Stimulated activated CD4-positive, alpha-beta T cell treated with anti-CD3 and anti-CD28 coated beads, Interleukin-15, amount 100 ng/mL, for 24 hours (primary cell): Measurements from ENCODE around the gene RPTOR.
A peak's percentile ranks its signal among the peaks of the same experiment; 100 is the strongest.
"Not testable (repeated sequence)": the region's sequence is repeated elsewhere in the genome, so short reads cannot be mapped to it uniquely, and the experiment has no call there.

ENCODE experiments used
- DNase-seq: peaks from one replicate; pipeline ENCODE4 v3.0.0-alpha.2; 2020

RPTOR gene

GRCh38 chr17:80751946-80752581 is 207.4 kb downstream of the RPTOR start:
- DNase-seq: no peak

DNA sequence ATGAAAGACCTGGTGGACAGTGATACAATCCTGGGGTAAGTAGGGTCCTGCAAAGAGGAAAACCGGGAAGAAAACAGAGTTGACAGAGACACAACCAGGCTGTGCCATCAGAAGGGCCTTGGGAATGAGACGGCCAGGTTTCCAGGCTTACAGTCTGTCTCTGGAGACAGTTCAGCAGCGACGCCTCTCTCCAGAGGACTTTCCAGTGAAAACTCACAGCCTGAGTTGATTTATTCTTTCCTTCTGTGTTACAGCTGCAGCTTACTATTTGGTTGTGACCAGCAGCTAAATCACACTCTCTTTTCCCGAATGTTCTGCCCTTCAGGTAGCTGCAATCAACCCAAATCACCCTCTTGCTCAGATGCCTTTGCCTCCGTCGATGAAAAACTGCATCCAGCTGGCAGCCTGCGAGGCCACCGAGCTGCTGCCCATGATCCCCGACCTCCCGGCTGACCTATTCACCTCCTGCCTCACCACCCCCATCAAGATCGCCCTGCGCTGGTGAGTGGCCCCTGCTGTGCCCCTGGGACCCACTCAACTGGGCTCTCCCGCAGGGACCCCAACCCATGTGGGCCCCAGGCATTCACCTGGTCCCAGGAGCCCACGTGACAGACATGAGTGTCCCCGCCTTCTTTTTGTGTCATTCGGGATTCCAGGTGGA is 209.2 kb downstream of the RPTOR start:
- DNase-seq: no peak

DNA sequence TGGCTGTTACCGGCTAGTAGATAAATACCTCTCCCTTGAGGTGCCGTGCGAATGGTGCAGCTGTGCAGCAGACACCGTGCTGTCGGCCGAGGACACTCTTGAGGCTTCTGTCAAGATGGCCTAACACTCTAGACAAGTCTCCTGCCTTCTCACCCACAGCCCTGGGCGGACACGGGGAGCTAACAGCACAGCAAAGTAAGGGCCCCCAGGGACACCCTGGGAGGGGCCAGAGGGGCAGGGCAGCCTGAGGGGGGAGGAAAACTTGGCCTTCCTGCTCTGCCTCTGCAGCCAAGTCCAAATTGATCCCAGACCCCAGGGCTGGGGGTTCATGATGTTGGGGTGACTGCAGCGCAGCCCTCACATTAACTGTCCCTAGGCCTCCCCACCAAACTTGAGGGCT is 210.2 kb downstream of the RPTOR start:
- DNase-seq: no peak

DNA sequence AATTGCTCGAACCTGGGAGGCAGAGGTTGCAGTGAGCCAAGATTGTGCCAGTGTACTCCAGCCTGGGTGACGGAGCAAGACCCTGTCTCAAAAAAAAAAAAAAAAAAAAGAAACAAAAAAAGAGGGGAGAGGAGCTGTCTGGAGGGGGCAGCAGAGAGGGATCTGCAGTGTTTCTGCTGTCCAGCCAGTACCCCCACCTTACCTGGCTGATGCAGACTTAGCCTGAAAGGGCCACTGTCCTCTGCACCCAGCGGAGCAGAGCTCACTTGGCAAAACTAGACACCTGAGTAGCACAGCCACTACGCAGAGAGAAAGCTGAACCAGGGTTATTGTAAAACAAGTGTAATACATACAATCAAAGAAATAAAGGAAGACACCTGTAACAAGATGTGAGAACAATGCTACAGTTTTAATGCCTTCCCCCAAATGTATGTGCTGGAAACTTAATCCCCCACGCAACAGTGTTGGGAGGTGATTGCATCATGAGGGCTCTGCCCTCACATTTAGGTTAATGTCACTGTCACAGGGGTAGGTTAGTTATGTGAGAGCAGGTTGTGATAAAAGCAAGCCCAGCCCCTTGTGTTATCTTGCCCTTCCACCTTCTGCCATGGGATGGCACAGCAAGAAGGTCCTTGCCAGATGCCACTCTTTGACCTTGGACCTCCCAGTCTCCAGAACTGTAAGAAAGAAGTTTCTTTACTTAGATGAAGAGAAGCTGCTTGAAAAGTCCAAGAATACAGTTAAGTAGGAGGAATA is 211.2 kb downstream of the RPTOR start:
- DNase-seq: no peak

GRCh38 chr17:80758481-80759376 is 214.1 kb downstream of the RPTOR start:
- DNase-seq: peak; percentile 53

GRCh38 chr17:80759377-80759673 is 214.7 kb downstream of the RPTOR start:
- DNase-seq: peak; percentile 55

DNA sequence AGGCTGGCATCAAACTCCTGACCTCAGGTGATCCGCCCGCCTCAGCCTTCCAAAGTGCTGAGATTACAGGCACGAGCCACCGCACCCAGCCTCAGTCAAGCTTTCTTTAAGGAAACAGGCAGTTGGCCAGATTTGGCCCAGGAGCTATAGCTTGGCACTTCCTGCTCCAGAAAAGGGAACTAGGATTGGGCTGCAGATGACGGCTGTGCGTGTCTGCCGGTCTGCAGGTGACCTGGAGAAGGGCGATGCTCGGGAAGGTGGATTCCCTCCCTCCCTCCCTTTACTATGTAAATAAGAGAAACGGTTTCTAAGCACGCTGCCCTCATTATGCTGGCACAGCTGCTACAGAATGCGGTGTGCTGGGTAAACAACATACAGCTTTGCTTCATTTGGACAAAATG is 215.9 kb downstream of the RPTOR start:
- no peak for DNase-seq

DNA sequence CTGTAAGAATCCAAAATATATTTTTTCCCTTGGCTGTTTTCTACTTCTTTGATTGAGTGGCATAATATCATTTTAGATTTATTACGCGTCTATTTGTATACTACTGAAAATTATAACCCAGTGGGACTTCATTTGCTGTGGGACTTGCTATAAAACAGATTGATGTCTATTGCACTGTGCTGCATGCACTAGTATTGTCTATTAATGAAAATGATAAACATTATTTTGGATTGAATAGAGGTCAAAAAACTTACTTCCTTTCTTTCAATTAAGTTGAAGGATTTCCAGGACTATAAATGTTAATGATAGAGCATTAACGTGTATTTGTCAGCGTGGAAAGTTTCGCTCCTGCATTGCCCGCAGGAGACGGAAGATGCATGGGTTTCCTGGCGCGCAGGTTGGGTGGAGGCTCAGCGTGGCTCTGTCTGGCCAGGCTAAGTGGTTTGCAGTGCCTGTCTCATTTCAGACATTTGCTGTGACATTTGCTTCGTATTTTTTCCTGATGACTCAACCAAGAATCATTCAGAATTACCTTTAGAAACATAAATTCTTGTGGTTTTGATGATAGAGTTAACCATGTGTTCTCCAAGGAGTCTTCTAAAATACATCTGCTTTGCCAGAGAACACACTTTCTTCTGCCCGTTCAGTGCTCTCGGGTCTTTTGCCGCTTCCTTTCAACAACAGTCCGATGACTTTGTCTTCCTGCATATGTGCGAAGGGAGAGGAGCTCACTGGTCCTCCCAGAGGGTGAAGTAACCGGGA is 216.7 kb downstream of the RPTOR start:
- peak; percentile 88 for DNase-seq

DNA sequence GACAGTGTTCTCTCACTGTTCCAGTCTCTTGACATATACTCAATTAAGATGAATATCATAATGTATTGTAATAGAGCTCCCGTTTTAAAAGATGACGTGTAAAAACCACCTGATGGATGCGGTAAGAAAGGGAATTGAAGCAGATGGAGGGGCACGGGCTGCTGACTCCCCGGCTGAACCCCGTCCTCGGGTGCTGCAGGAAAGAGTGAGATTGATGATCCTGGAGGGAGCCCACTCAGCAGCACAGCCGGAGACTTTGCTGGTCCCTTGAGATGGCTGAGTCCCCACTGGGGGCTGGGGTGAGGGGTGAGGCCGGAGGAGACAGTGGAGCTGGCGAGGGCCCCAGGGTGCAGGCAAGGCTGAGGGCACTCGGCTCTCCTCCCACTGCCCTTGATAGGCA is 217.4 kb downstream of the RPTOR start:
- DNase-seq: no peak

- no peak for DNase-seq
Observed at GRCh38 chr17:80763293-80763867, 218.7 kb downstream of the RPTOR start.

- DNase-seq: not testable (repeated sequence)
Observed at GRCh38 chr17:80764627-80765145, 220.0 kb downstream of the RPTOR start.

GRCh38 chr17:80765241-80765961 is 220.8 kb downstream of the RPTOR start:
- no peak for DNase-seq

GRCh38 chr17:80766290-80766855 is 221.7 kb downstream of the RPTOR start:
- no peak for DNase-seq

DNA sequence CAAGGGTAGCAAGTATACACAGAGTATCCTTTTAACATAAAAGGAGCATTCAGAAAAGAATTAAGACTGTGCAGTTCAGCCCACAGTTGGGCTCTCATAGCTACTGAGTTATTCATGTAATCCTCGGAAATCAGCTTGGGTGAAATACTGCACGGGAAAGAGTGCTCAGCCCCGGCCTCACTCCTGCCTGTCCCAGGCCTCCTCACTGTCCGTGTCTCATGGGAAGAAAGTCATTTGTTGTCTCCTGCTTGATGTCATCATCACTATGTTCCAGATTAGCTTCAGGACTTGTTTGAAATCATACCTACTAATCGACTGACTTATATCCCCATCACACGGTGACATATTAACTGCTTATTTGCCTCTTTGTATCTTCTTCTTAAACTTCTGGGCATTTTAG is 223.8 kb downstream of the RPTOR start:
- DNase-seq: no peak

DNA sequence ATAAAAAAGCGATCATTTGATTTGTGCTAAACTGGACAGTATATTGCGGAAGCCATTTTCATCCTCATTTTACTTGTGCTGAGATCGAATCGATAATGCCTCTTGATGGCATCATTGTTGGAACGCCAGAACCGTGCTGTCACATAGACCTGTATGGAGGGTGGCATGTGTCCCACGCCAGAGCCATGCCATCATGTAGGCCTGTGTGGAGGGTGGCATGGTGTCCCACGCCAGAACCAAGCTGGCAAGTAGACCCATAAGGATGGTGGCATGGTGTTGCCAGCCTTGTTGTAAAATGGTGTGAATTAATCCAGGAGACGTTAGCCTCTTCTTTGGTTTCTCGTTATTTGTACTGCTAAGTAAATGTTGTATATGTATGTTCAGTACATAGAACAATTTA is 224.3 kb downstream of the RPTOR start:
- no peak for DNase-seq

DNA sequence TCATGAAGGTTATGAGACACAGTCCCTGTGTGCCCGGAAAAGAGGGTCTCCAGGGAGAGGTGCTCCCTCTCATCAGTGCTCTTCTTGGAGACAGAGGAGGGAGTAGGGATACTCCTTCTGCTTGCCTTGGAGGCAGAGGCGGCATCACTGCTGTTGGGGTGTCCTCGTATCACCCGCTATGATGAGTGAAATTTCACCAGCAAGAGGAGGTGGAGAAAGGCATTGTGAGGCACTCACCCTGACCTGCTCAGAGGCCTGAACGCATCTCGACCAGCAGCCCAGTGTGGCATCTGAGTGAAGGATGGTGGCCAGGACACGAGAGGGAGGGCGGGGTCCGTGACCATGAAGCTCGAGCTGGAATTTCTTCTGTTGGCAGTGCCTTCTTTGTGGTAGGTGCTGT is 224.9 kb downstream of the RPTOR start:
- no peak for DNase-seq

DNA sequence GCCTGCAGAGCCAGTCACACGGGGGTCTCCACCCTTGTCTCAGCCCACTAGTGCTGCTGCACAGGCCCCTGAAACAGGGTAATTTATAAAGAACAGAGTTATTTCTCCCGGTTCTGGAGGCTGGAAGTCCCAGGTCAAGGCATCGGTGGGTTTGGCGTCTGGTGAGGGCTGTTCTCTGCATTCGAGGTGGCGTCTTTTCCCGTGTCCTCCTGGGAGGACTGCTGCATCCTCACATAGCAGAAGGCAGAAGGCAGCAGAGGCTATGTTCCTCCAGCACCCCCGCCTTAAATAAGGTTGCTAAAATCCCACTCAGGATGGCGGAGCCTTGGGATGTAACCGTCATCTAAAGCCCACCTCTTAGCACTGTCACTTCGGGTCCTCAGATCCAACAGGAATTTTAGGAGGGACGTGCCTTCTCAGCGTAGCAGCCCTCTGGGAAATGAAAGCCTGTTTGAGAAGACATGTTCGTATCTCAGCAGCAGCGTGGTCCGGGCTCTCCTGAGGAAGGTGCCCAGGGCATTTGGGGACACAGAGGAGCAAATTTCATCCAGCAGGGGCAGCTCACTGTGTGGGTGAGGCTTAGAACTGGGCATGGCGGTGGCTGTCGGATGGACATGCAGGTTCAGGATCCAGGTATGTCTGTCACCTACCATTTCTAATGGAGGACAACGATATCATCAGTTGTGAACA is 225.4 kb downstream of the RPTOR start:
- DNase-seq: no peak

- DNase-seq: no peak
Observed at GRCh38 chr17:80770881-80771611, 226.4 kb downstream of the RPTOR start.

GRCh38 chr17:80771612-80772005 is 227.0 kb downstream of the RPTOR start:
- no peak for DNase-seq

GRCh38 chr17:80772906-80773242 is 228.2 kb downstream of the RPTOR start:
- no peak for DNase-seq
